Right atrium auricular region (tissue), 2 donors: ENCODE measurements around the gene COL8A1. TPM values are rescaled to one million over a fixed set of nuclear protein-coding genes. Genes with fewer than 3 reads are reported as not detected.

Experiments
- DNase-seq: peaks from one replicate; pipeline ENCODE4 v3.0.0-alpha.2; 2019; ENCODE audit warnings: low spot score
- H3K27ac ChIP-seq, 2 donors: fragments of 200-600 bp; sonication (generic); 1 replicate in 1 of 2; 2 replicates in 1 of 2; pipeline ENCODE4 v1.5.1; 2016 to 2019
- H3K27me3 ChIP-seq, 2 donors: fragments of 200-600 bp; sonication (generic); one replicate each; pipeline versions ENCODE4 v1.5.1 to v1.6.0; 2017 to 2019
- H3K36me3 ChIP-seq: fragments of 200-600 bp; sonication (generic); one replicate; pipeline ENCODE4 v1.5.1; 2016
- H3K4me1 ChIP-seq, 2 donors: fragments of 200-600 bp; sonication (generic); one replicate each; pipeline versions ENCODE4 v1.5.1 to v1.6.0; 2017 to 2019
- H3K4me3 ChIP-seq, 2 donors: fragments of 200-600 bp; sonication (generic); 1 replicate in 1 of 2; 2 replicates in 1 of 2; pipeline ENCODE4 v1.5.1; 2017 to 2019; ENCODE audit warnings: mild to moderate bottlenecking in 1 of 2, moderate library complexity in 1 of 2
- H3K9me3 ChIP-seq, 2 donors: fragments of 200-600 bp; sonication (generic); one replicate each; pipeline ENCODE4 v1.5.1; 2019
- total RNA-seq, 2 donors: library from RNA; depleted of rRNA; stranded (reverse); fragments of >200 nt; gene quantifications; one replicate each; pipeline ENCODE4 v1.1.0, GENCODE V29; 2016
- TF ChIP-seq, protein P1 (sequence below), 2 donors: fragments of 200-600 bp; sonication (generic); IDR thresholded peaks; one replicate each; pipeline ENCODE4 v1.5.1; 2019; ENCODE audit warnings: antibody characterized with exemption in 2 of 2

Gene COL8A1
- total RNA-seq, 2 donors from 2014 or later = 43.3 to 53.8 TPM

GRCh38 chr3:99634881-99635280, 3.5 kb upstream of the COL8A1 start:
- H3K4me3 ChIP-seq = no peak overlapping the region
- no peaks in the 10 kb centered on the region for H3K36me3 ChIP-seq
- H3K9me3 ChIP-seq = no peaks in the 10 kb centered on the region
- H3K4me1 ChIP-seq = peaks cover 0 to 11% of the 10 kb centered on the region in 2 donors
- TF ChIP-seq, protein P1, sequence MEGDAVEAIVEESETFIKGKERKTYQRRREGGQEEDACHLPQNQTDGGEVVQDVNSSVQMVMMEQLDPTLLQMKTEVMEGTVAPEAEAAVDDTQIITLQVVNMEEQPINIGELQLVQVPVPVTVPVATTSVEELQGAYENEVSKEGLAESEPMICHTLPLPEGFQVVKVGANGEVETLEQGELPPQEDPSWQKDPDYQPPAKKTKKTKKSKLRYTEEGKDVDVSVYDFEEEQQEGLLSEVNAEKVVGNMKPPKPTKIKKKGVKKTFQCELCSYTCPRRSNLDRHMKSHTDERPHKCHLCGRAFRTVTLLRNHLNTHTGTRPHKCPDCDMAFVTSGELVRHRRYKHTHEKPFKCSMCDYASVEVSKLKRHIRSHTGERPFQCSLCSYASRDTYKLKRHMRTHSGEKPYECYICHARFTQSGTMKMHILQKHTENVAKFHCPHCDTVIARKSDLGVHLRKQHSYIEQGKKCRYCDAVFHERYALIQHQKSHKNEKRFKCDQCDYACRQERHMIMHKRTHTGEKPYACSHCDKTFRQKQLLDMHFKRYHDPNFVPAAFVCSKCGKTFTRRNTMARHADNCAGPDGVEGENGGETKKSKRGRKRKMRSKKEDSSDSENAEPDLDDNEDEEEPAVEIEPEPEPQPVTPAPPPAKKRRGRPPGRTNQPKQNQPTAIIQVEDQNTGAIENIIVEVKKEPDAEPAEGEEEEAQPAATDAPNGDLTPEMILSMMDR (IDR thresholded peaks at IDR 0.05) = no peak
- DNase-seq = no peak
- no peaks in the 10 kb centered on the region for H3K27me3 ChIP-seq
- H3K27ac ChIP-seq = no peak overlapping the region

DNA sequence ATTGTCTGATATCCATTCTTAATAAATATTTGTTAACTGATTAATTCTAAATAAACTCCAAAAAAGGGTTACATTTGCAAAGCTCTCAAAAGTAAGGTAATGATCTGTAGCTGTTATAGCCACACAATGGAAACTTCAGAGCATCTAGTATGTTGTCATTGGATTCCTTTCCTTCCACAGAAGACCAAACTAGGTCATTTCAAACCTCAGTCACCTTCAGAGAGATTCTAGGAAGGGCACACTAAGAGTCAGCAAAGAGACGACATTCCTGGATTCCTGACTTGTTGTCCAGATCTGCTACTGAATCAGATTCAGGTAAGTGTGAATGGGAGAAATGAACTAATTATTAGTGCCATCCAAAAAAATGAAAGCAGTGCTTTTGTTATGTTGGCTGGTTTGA, 3.0 kb upstream of the COL8A1 start:
- TF ChIP-seq, protein P1 (IDR thresholded peaks at IDR 0.05) = no peak
- Histone ChIP-seq H3K4me1 (peaks cover 0 to 11% of the 10 kb centered on the region in 2 donors), H3K27ac (no peak overlapping the region), H3K27me3 (no peaks in the 10 kb centered on the region), H3K4me3 (no peak overlapping the region), H3K9me3 (no peaks in the 10 kb centered on the region), H3K36me3 (no peaks in the 10 kb centered on the region)
- DNase-seq = no peak

DNA sequence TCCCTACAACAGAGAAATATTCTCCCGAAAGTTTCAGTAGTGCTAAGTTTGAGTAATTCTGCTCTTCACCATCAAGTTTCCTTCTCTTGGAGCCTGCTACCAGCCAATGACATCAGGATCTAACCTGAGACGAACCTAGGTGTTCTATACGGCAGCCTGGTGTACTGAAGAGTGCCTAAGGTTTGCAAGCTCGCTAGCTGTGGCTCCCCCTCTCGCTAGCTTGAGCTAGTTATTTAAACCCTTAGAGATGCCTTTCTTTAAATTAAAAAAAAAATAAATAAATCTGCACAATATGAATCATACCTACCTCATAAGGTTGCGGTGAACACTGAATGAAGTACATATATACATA, 1.4 kb upstream of the COL8A1 start:
- peaks cover 0 to 11% of the 10 kb centered on the region in 2 donors for H3K4me1 ChIP-seq
- no peak for DNase-seq
- H3K9me3 ChIP-seq = no peaks in the 10 kb centered on the region
- H3K27me3 ChIP-seq = no peaks in the 10 kb centered on the region
- H3K4me3 ChIP-seq = peak overlapping the region; percentile 57 to 61
- TF ChIP-seq, protein P1 (IDR thresholded peaks at IDR 0.05) = no peak
- H3K36me3 ChIP-seq = no peaks in the 10 kb centered on the region
- H3K27ac ChIP-seq = peak overlapping the region; percentile 83 to 89

DNA sequence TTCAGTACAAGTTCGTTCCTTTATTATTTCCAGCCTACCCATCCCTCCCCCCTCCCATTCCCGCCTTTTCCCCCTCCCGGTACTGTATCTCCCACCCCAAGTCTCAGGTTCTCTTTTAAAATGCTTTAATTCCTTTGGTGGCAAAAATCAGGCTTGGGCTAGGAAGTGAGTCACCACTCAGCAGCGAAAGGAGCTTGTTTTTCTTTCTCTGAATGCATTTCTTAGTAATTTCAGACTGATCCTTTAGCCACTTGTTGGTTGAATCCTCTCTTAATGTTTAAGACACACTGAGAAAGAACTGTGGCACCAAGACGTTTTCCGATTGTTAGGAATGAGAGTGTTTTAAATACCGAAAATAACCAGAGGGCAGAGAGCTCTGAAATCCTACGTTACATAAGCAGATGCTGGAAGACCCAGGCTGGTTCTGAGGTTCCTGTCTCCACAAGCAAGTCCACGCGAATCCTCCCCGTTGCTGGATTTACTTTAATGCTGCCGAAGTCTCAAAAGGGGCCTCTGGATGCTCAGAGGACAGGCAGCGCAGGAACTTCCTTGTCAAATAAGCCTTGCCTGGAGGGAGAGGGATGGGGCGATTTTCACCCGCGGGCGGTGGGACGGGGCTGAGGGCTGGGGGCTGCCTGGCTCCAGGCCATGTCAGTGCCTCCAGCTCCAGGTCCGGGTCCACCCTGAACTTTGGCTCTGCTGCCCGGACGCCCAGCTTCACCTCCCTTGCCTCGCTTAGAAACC, 854 bp upstream of the COL8A1 start:
- H3K9me3 ChIP-seq = no peaks in the 10 kb centered on the region
- TF ChIP-seq, protein P1 (IDR thresholded peaks at IDR 0.05) = no peak
- H3K27ac ChIP-seq = peak overlapping the region; percentile 83 to 89
- H3K4me3 ChIP-seq = peak overlapping the region; percentile 57 to 61
- H3K36me3 ChIP-seq = no peaks in the 10 kb centered on the region
- peaks cover 0 to 11% of the 10 kb centered on the region in 2 donors for H3K4me1 ChIP-seq
- H3K27me3 ChIP-seq = no peaks in the 10 kb centered on the region
- DNase-seq = peak; percentile 68

DNA sequence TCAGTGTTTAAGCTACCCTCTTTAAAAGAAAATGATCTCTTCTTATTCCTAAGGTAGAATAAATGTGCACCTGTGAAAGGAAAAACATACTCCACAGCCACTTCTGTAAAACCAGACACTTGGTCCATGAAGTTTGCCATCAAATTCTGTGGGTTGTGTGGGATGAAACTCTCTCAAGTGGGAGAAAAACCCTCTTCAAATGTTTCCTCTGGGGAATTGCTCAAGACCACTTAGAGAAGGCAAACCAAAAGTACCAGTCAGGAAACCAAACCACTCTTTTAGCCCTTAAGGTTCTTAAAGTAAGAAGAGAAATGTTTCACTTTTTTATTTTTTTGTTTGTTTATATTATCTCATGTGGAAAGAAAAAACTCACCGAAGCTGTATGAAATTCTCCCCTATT, 1.2 kb downstream of the COL8A1 start:
- peaks cover 0 to 11% of the 10 kb centered on the region in 2 donors for H3K4me1 ChIP-seq
- H3K27ac ChIP-seq = peak overlapping the region; percentile 83 to 89
- no peaks in the 10 kb centered on the region for H3K9me3 ChIP-seq
- TF ChIP-seq, protein P1 (IDR thresholded peaks at IDR 0.05) = no peak
- H3K4me3 ChIP-seq = peak overlapping the region; percentile 57 to 61
- H3K27me3 ChIP-seq = no peaks in the 10 kb centered on the region
- no peak for DNase-seq
- H3K36me3 ChIP-seq = no peaks in the 10 kb centered on the region
